SK-N-SH (cell line): ENCODE results near the gene PPP1R13L. TPM values are rescaled to one million over a fixed set of nuclear protein-coding genes. Genes with fewer than 3 reads are reported as not detected.
A peak's percentile ranks its signal among the peaks of the same experiment; 100 is the strongest.

Experiments
- CTCF ChIA-PET: fragments of 300-600, 350-600 bp; formaldehyde crosslinking; extraction: SDS; loops from one replicate; lab custom pipeline; 2021; lab: Yijun Ruan, JAX
- POLR2A ChIA-PET: fragments of 350-600 bp; sonication (Branson Sonifier 250); formaldehyde crosslinking; extraction: SDS; loops from one replicate; lab custom pipeline; 2020; ENCODE audit warnings: antibody characterized with exemption, inconsistent platforms; lab: Yijun Ruan, JAX
- DNase-seq: peaks from one replicate; pipeline ENCODE4 v3.0.0; 2012
- H2AFZ ChIP-seq: fragments of 200-600 bp; sonication (generic); 2 replicates; pipeline ENCODE4 v1.8.1; 2016; ENCODE audit warnings: antibody characterized with exemption, mild to moderate bottlenecking, low read depth
- H3F3A ChIP-seq: fragments of 200-600 bp; sonication (generic); replicated peaks from 2 replicates; pipeline ENCODE3; 2016; ENCODE audit warnings: antibody characterized with exemption, mild to moderate bottlenecking; ENCODE audit not compliant: insufficient read depth
- H3K27ac ChIP-seq, 2 experiments: fragments of 200-500 bp in 1 of 2; fragments of 200-600 bp in 1 of 2; sonication (Bioruptor generic) in 1 of 2; sonication (generic), shearing (Covaris generic) in 1 of 2; 2 replicates each; pipeline versions ENCODE4 v1.5.1 to v1.6.1; 2014 to 2016; ENCODE audit warnings: low read depth in 2 of 2, inconsistent platforms in 1 of 2, low read length in 1 of 2, mild to moderate bottlenecking in 1 of 2, mixed read lengths in 1 of 2
- H3K27me3 ChIP-seq: fragments of 200-600 bp; sonication (generic), shearing (Covaris generic); 2 replicates; pipeline ENCODE4 v1.6.1; 2016; ENCODE audit warnings: mixed run types; ENCODE audit not compliant: insufficient read depth
- H3K36me3 ChIP-seq, 2 experiments: fragments of 200-500 bp in 1 of 2; fragments of 200-600 bp in 1 of 2; sonication (Bioruptor generic) in 1 of 2; sonication (generic) in 1 of 2; replicated peaks in 1 of 2; 2 replicates each; pipeline versions ENCODE3 to v1.5.1; 2014 to 2016; ENCODE audit warnings: low read length in 1 of 2, mild to moderate bottlenecking in 1 of 2; ENCODE audit not compliant: insufficient read depth in 2 of 2, control insufficient read depth in 1 of 2
- H3K4me1 ChIP-seq, 2 experiments: fragments of 200-500 bp in 1 of 2; fragments of 200-600 bp in 1 of 2; sonication (Bioruptor generic) in 1 of 2; sonication (generic), shearing (Covaris generic) in 1 of 2; 2 replicates each; pipeline versions ENCODE4 v1.5.1 to v1.6.1; 2014 to 2016; ENCODE audit warnings: low read depth in 1 of 2, low read length in 1 of 2, mixed run types in 1 of 2; ENCODE audit not compliant: insufficient read depth in 2 of 2, control insufficient read depth in 1 of 2
- H3K4me2 ChIP-seq: fragments of 200-600 bp; sonication (generic), shearing (Covaris generic); 2 replicates; pipeline ENCODE4 v1.6.1; 2017; ENCODE audit warnings: mixed run types
- H3K4me3 ChIP-seq, 2 experiments: fragments of 200-500 bp in 1 of 2; fragments of 200-600 bp in 1 of 2; sonication (Bioruptor generic) in 1 of 2; sonication (generic), shearing (Covaris generic) in 1 of 2; 2 replicates each; pipeline versions ENCODE4 v1.5.1 to v1.8.1; 2014 to 2016; ENCODE audit warnings: low read depth in 2 of 2, inconsistent platforms in 1 of 2, low read length in 1 of 2, mild to moderate bottlenecking in 1 of 2, mixed read lengths in 1 of 2, moderate library complexity in 1 of 2
- H3K79me2 ChIP-seq: fragments of 200-600 bp; sonication (generic); 2 replicates; pipeline ENCODE4 v1.8.1; 2017; ENCODE audit warnings: mild to moderate bottlenecking; ENCODE audit not compliant: insufficient read depth
- H3K9ac ChIP-seq: fragments of 200-600 bp; sonication (generic); 2 replicates; pipeline ENCODE4 v1.6.1; 2017; ENCODE audit warnings: mixed run types
- H3K9me2 ChIP-seq: fragments of 200-600 bp; sonication (generic); 2 replicates; pipeline ENCODE4 v1.6.1; 2017; ENCODE audit warnings: mixed run types
- H3K9me3 ChIP-seq: fragments of 200-600 bp; sonication (generic); 2 replicates; pipeline ENCODE4 v1.6.1; 2017; ENCODE audit warnings: mixed run types, mild to moderate bottlenecking, moderate library complexity
- H4K20me1 ChIP-seq: fragments of 200-600 bp; sonication (generic); 2 replicates; pipeline ENCODE4 v1.6.1; 2017; ENCODE audit warnings: mild to moderate bottlenecking, mixed run types; ENCODE audit not compliant: insufficient read depth
- CHD2 ChIP-seq: fragments of 150-350 bp; IDR thresholded peaks from 2 replicates; pipeline ENCODE4 v1.6.1; 2018; ENCODE audit warnings: low read length; ENCODE audit not compliant: partially characterized antibody
- EP300 ChIP-seq, 2 experiments: IDR thresholded peaks; 2 replicates each; pipeline versions ENCODE4 v1.4.0 to v1.6.1; 2012; ENCODE audit warnings: borderline replicate concordance in 1 of 2, low read depth in 1 of 2, low read length in 1 of 2
- EZH2phosphoT487 ChIP-seq: fragments of 200-600 bp; sonication (generic); IDR thresholded peaks from 2 replicates; pipeline ENCODE4 v1.6.1; 2017; ENCODE audit warnings: low read depth, mixed run types, mild to moderate bottlenecking, antibody characterized with exemption, moderate library complexity, borderline replicate concordance
- FOSL2 ChIP-seq: IDR thresholded peaks from 2 replicates; pipeline ENCODE4 v1.4.0; 2012; ENCODE audit warnings: low read depth, mild to moderate bottlenecking, moderate library complexity, borderline replicate concordance
- FOXM1 ChIP-seq: IDR thresholded peaks from 2 replicates; pipeline ENCODE4 v1.4.0; 2012; ENCODE audit warnings: low read depth, mild to moderate bottlenecking
- GABPA ChIP-seq: IDR thresholded peaks from 2 replicates; pipeline ENCODE4 v1.4.0; 2012; ENCODE audit warnings: low read depth, mild to moderate bottlenecking
- MEF2A ChIP-seq: IDR thresholded peaks from 2 replicates; pipeline ENCODE4 v1.4.0; 2012; ENCODE audit warnings: low read depth, borderline replicate concordance
- MXI1 ChIP-seq: IDR thresholded peaks from 2 replicates; pipeline ENCODE4 v1.6.1; 2012; ENCODE audit warnings: mild to moderate bottlenecking, low read depth, low read length, improper control_type of control experiment
- NFIC ChIP-seq: IDR thresholded peaks from 2 replicates; pipeline ENCODE4 v1.4.0; 2012; ENCODE audit warnings: borderline replicate concordance
- RXRA ChIP-seq: IDR thresholded peaks from 2 replicates; pipeline ENCODE4 v1.4.0; 2012; ENCODE audit warnings: low read depth, mild to moderate bottlenecking, borderline replicate concordance
- SIN3A ChIP-seq: IDR thresholded peaks from 2 replicates; pipeline ENCODE4 v1.6.1; 2012; ENCODE audit warnings: low read depth, mild to moderate bottlenecking, low read length, moderate library complexity, borderline replicate concordance
- SMC3 ChIP-seq: IDR thresholded peaks from 2 replicates; pipeline ENCODE4 v1.6.1; 2012; ENCODE audit warnings: low read depth, low read length, improper control_type of control experiment
- TCF12 ChIP-seq: IDR thresholded peaks from 2 replicates; pipeline ENCODE4 v1.4.0; 2012
- USF1 ChIP-seq: IDR thresholded peaks from 2 replicates; pipeline ENCODE4 v1.4.0; 2012; ENCODE audit warnings: low read depth, borderline replicate concordance
- YY1 ChIP-seq: IDR thresholded peaks from 2 replicates; pipeline ENCODE4 v1.4.0; 2012; ENCODE audit warnings: low read depth, mild to moderate bottlenecking
- ZBTB33 ChIP-seq: IDR thresholded peaks from 2 replicates; pipeline ENCODE4 v1.4.0; 2012; ENCODE audit warnings: low read depth, borderline replicate concordance
- WGBS: methylation state at CpG from one replicate; pipeline ENCODE4 v1.1.6; 2017; ENCODE audit warnings: low lambda C conversion rate; 5-methylcytosine and 5-hydroxymethylcytosine counted together
- polyA plus RNA-seq, 3 experiments: library from polyadenylated mRNA; depleted of rRNA; stranded (reverse); fragments of >200 nt; gene quantifications; 2 replicates each; pipeline ENCODE4 v1.2.3, GENCODE V29; 2012

The PPP1R13L gene
- polyA plus RNA-seq, 1 of the 3 experiments (the other 2 are of a cell fraction), result 18.0 TPM

- no peaks in the 10 kb centered on the region for H3K9me3 ChIP-seq
- ChIA-PET POLR2A (no interaction called here), CTCF (interaction anchor here (0.8 to 1.5 kb wide), 2 partner anchors 15 to 162 kb away, joined by 3 to 4 read pairs; partner anchors contain the start of genes BLOC1S3 and TRAPPC6A)
- TF ChIP-seq TCF12 (no peak), SIN3A (no peak), USF1 (no peak), SMC3 (no peak)
- H2AFZ ChIP-seq, result no peak overlapping the region
- no peak overlapping the region for H3K27ac ChIP-seq
- H3K4me2 ChIP-seq, result peak overlapping the region; percentile 52
- no peak overlapping the region for H3K9ac ChIP-seq
- H3K36me3 ChIP-seq, result no peaks in the 10 kb centered on the region
- H3K4me3 ChIP-seq, result peak overlapping the region; percentile 40 to 49; a peak in 3 of 4 replicates
- 21% methylated on average over 25 of the region's 25 CpGs for WGBS
- DNase-seq, result no peak
- peaks cover 0 to 2% of the 10 kb centered on the region in 2 experiments; a peak in 1 of 4 replicates for H3K4me1 ChIP-seq
- H4K20me1 ChIP-seq, result no peaks in the 10 kb centered on the region
- H3K9me2 ChIP-seq, result no peaks in the 10 kb centered on the region
- no peaks in the 10 kb centered on the region; the same call in 1 of the 2 replicates for H3K27me3 ChIP-seq
- H3K79me2 ChIP-seq, result no peaks in the 10 kb centered on the region
- peaks cover 21% of the 10 kb centered on the region for H3F3A ChIP-seq
Observed at GRCh38 chr19:45340899-45341453, 63.9 kb downstream of the PPP1R13L start.

GRCh38 chr19:45340232-45340898 is 64.5 kb downstream of the PPP1R13L start, which contains the start of gene KLC3:
KLC3 (plus strand) TSS chr19:45340750; CDS start chr19:45345542, 4,792 bp downstream.
- H3K79me2 ChIP-seq, result no peaks in the 10 kb centered on the region
- no peaks in the 10 kb centered on the region for H4K20me1 ChIP-seq
- peaks cover 0 to 2% of the 10 kb centered on the region in 2 experiments; a peak in 1 of 4 replicates for H3K4me1 ChIP-seq
- H3K9me3 ChIP-seq, result no peaks in the 10 kb centered on the region
- no peaks in the 10 kb centered on the region for H3K9me2 ChIP-seq
- POLR2A ChIA-PET, result no interaction called here
- no peak within 1 kb of the TSS for H3K9ac ChIP-seq
- peak; percentile 70 for DNase-seq
- CTCF ChIA-PET, result interaction anchor here (2.5 to 3.4 kb wide), 2 partner anchors 31 to 177 kb away, joined by 13 read pairs; partner anchors contain the start of gene ERCC2
- peak within 1 kb of the TSS; percentile 40 to 49; a peak in 3 of 4 replicates for H3K4me3 ChIP-seq
- H3K36me3 ChIP-seq, result no peaks in the 10 kb centered on the region
- H2AFZ ChIP-seq, result no peak within 1 kb of the TSS
- H3F3A ChIP-seq, result peaks cover 21% of the 10 kb centered on the region
- no peak within 1 kb of the TSS for H3K27ac ChIP-seq
- WGBS, result 18% methylated on average over 26 of the region's 50 CpGs
- TF ChIP-seq GABPA (no peak), CHD2 (no peak), YY1 (no peak), FOSL2 (no peak), MXI1 (no peak), RXRA (no peak), NFIC (no peak), EZH2phosphoT487 (no peak), ZBTB33 (no peak), EP300 (IDR thresholded peaks at IDR 0.05; ENCODE audit: borderline replicate concordance in 1 of 2, low read depth in 1 of 2, low read length in 1 of 2) (no peak), MEF2A (no peak), FOXM1 (no peak)
- TF ChIP-seq, all 33 proteins: peak for 0
- Histone ChIP-seq H3K27me3 (no peaks in the 10 kb centered on the region; the same call in 1 of the 2 replicates), H3K4me2 (peak within 1 kb of the TSS; percentile 52)
